ENCODE results near the gene ATP7B. TPM values are rescaled to one million over a fixed set of nuclear protein-coding genes. Genes with fewer than 3 reads are reported as not detected.

The ATP7B gene
- total and polyA plus RNA-seq, 4 donors: 0.75 to 9.8 (median 6.4) TPM

- no peak overlapping the region for H3K4me3 ChIP-seq (ENCODE audit: low read length in 2 of 2)
Measured at GRCh38 chr13:51937320-51938290, 73.6 kb downstream of the ATP7B start.

GRCh38 chr13:51935326-51936171 lies 75.7 kb downstream of the ATP7B start:
- Histone ChIP-seq H3K27me3 (ENCODE audit: control insufficient read depth in 1 of 2, insufficient read depth in 2 of 2, low read length in 1 of 2) (no peaks in the 10 kb centered on the region), H3K4me1 (ENCODE audit: control insufficient read depth in 1 of 2, insufficient read depth in 2 of 2, low read length in 2 of 2) (no peaks in the 10 kb centered on the region), H3K36me3 (ENCODE audit: control insufficient read depth in 1 of 2, insufficient read depth in 2 of 2, low read length in 1 of 2) (no peaks in the 10 kb centered on the region), H3K4me3 (ENCODE audit: low read length in 2 of 2) (no peak overlapping the region), H3K27ac (ENCODE audit: low read depth in 1 of 2, low read length in 2 of 2) (no peak overlapping the region), H3K9me3 (ENCODE audit: control insufficient read depth, low read length) (no peaks in the 10 kb centered on the region)
- intact Hi-C loops (cut with DNase I): loop anchor here in 1 of 2 donors (10.0 kb wide), 1 partner anchor 189 kb away; the partner anchor contains the start of gene NEK5
- no peak for DNase-seq
- no peak for ATAC-seq (ENCODE audit: low FRiP score)
- WGBS, 2 donors: 68 to 72% methylated on average over 14 of the region's 14 CpGs

More at GRCh38 chr13:51937320-51938290, 73.6 kb downstream of the ATP7B start:
- 86 to 88% methylated on average over 22 of the region's 22 CpGs for WGBS, 2 donors
- no peak for DNase-seq
- no peaks in the 10 kb centered on the region for H3K27me3 ChIP-seq (ENCODE audit: control insufficient read depth in 1 of 2, insufficient read depth in 2 of 2, low read length in 1 of 2)
- no peaks in the 10 kb centered on the region for H3K4me1 ChIP-seq (ENCODE audit: control insufficient read depth in 1 of 2, insufficient read depth in 2 of 2, low read length in 2 of 2)
- ATAC-seq (ENCODE audit: low FRiP score): no peak
- H3K9me3 ChIP-seq (ENCODE audit: control insufficient read depth, low read length): no peaks in the 10 kb centered on the region
- no peak overlapping the region for H3K27ac ChIP-seq (ENCODE audit: low read depth in 1 of 2, low read length in 2 of 2)
- intact Hi-C loops (cut with DNase I): loop anchor here in 1 of 2 donors (10.0 kb wide), 1 partner anchor 187 kb away; the partner anchor contains the start of gene NEK5
- H3K36me3 ChIP-seq (ENCODE audit: control insufficient read depth in 1 of 2, insufficient read depth in 2 of 2, low read length in 1 of 2): peaks cover 0 to 4% of the 10 kb centered on the region in 2 donors

- 82 to 88% methylated on average over 19 of the region's 19 CpGs for WGBS, 2 donors
- no peak for ATAC-seq (ENCODE audit: low FRiP score)
- H3K9me3 ChIP-seq (ENCODE audit: control insufficient read depth, low read length): no peaks in the 10 kb centered on the region
- intact Hi-C loops (cut with DNase I): loop anchor here in 1 of 2 donors (10.0 kb wide), 1 partner anchor 190 kb away; the partner anchor contains the start of gene NEK5
- H3K27ac ChIP-seq (ENCODE audit: low read depth in 1 of 2, low read length in 2 of 2): no peak overlapping the region
- no peaks in the 10 kb centered on the region for H3K4me1 ChIP-seq (ENCODE audit: control insufficient read depth in 1 of 2, insufficient read depth in 2 of 2, low read length in 2 of 2)
- no peak for DNase-seq
- H3K36me3 ChIP-seq (ENCODE audit: control insufficient read depth in 1 of 2, insufficient read depth in 2 of 2, low read length in 1 of 2): no peaks in the 10 kb centered on the region
- H3K27me3 ChIP-seq (ENCODE audit: control insufficient read depth in 1 of 2, insufficient read depth in 2 of 2, low read length in 1 of 2): no peaks in the 10 kb centered on the region
- no peak overlapping the region for H3K4me3 ChIP-seq (ENCODE audit: low read length in 2 of 2)
Measured at GRCh38 chr13:51934461-51935087, 76.7 kb downstream of the ATP7B start.

GRCh38 chr13:51933466-51934058 lies 77.7 kb downstream of the ATP7B start:
- no peaks in the 10 kb centered on the region for H3K4me1 ChIP-seq (ENCODE audit: control insufficient read depth in 1 of 2, insufficient read depth in 2 of 2, low read length in 2 of 2)
- WGBS, 2 donors: 81 to 86% methylated on average over 14 of the region's 14 CpGs
- intact Hi-C loops (cut with DNase I): loop anchor here in 1 of 2 donors (10.0 kb wide), 1 partner anchor 191 kb away; the partner anchor contains the start of gene NEK5
- no peak for ATAC-seq (ENCODE audit: low FRiP score)
- no peak overlapping the region for H3K4me3 ChIP-seq (ENCODE audit: low read length in 2 of 2)
- DNase-seq: no peak
- H3K27ac ChIP-seq (ENCODE audit: low read depth in 1 of 2, low read length in 2 of 2): no peak overlapping the region
- H3K27me3 ChIP-seq (ENCODE audit: control insufficient read depth in 1 of 2, insufficient read depth in 2 of 2, low read length in 1 of 2): no peaks in the 10 kb centered on the region
- no peaks in the 10 kb centered on the region for H3K9me3 ChIP-seq (ENCODE audit: control insufficient read depth, low read length)
- H3K36me3 ChIP-seq (ENCODE audit: control insufficient read depth in 1 of 2, insufficient read depth in 2 of 2, low read length in 1 of 2): no peaks in the 10 kb centered on the region

- Histone ChIP-seq H3K9me3 (ENCODE audit: control insufficient read depth, low read length) (no peaks in the 10 kb centered on the region), H3K27ac (ENCODE audit: low read depth in 1 of 2, low read length in 2 of 2) (no peak overlapping the region), H3K27me3 (ENCODE audit: control insufficient read depth in 1 of 2, insufficient read depth in 2 of 2, low read length in 1 of 2) (no peaks in the 10 kb centered on the region), H3K4me3 (ENCODE audit: low read length in 2 of 2) (no peak overlapping the region), H3K36me3 (ENCODE audit: control insufficient read depth in 1 of 2, insufficient read depth in 2 of 2, low read length in 1 of 2) (no peaks in the 10 kb centered on the region), H3K4me1 (ENCODE audit: control insufficient read depth in 1 of 2, insufficient read depth in 2 of 2, low read length in 2 of 2) (no peaks in the 10 kb centered on the region)
- intact Hi-C loops (cut with DNase I): loop anchor here in 1 of 2 donors (10.0 kb wide), 1 partner anchor 193 kb away; the partner anchor contains the start of gene NEK5
- 92 to 94% methylated on average over 9 of the region's 9 CpGs for WGBS, 2 donors
- ATAC-seq (ENCODE audit: low FRiP score) (no peak), DNase-seq (no peak)
Measured at GRCh38 chr13:51932231-51932630, 79.0 kb downstream of the ATP7B start.

GRCh38 chr13:51931606-51932005 lies 79.6 kb downstream of the ATP7B start:
- no peak for ATAC-seq (ENCODE audit: low FRiP score)
- no peaks in the 10 kb centered on the region for H3K4me1 ChIP-seq (ENCODE audit: control insufficient read depth in 1 of 2, insufficient read depth in 2 of 2, low read length in 2 of 2)
- WGBS, 2 donors: 94 to 95% methylated on average over 6 of the region's 6 CpGs
- intact Hi-C loops (cut with DNase I): loop anchor here in 1 of 2 donors (10.0 kb wide), 1 partner anchor 193 kb away; the partner anchor contains the start of gene NEK5
- H3K9me3 ChIP-seq (ENCODE audit: control insufficient read depth, low read length): no peaks in the 10 kb centered on the region
- DNase-seq: no peak
- no peak overlapping the region for H3K27ac ChIP-seq (ENCODE audit: low read depth in 1 of 2, low read length in 2 of 2)
- H3K27me3 ChIP-seq (ENCODE audit: control insufficient read depth in 1 of 2, insufficient read depth in 2 of 2, low read length in 1 of 2): no peaks in the 10 kb centered on the region
- no peaks in the 10 kb centered on the region for H3K36me3 ChIP-seq (ENCODE audit: control insufficient read depth in 1 of 2, insufficient read depth in 2 of 2, low read length in 1 of 2)
- H3K4me3 ChIP-seq (ENCODE audit: low read length in 2 of 2): no peak overlapping the region

GRCh38 chr13:51929699-51930098 lies 81.6 kb downstream of the ATP7B start:
- intact Hi-C loops (cut with DNase I): loop anchor here in 1 of 2 donors (10.0 kb wide), 1 partner anchor 195 kb away; the partner anchor contains the start of gene NEK5
- no peaks in the 10 kb centered on the region for H3K9me3 ChIP-seq (ENCODE audit: control insufficient read depth, low read length)
- DNase-seq: no peak
- H3K27ac ChIP-seq (ENCODE audit: low read depth in 1 of 2, low read length in 2 of 2): no peak overlapping the region
- H3K4me1 ChIP-seq (ENCODE audit: control insufficient read depth in 1 of 2, insufficient read depth in 2 of 2, low read length in 2 of 2): no peaks in the 10 kb centered on the region
- 90 to 91% methylated on average over 5 of the region's 5 CpGs for WGBS, 2 donors
- H3K27me3 ChIP-seq (ENCODE audit: control insufficient read depth in 1 of 2, insufficient read depth in 2 of 2, low read length in 1 of 2): no peaks in the 10 kb centered on the region
- H3K4me3 ChIP-seq (ENCODE audit: low read length in 2 of 2): no peak overlapping the region
- H3K36me3 ChIP-seq (ENCODE audit: control insufficient read depth in 1 of 2, insufficient read depth in 2 of 2, low read length in 1 of 2): no peaks in the 10 kb centered on the region
- no peak for ATAC-seq (ENCODE audit: low FRiP score)

- intact Hi-C loops (cut with DNase I): no loop called here
- 84 to 88% methylated on average over 9 of the region's 9 CpGs for WGBS, 2 donors
- no peak for ATAC-seq (ENCODE audit: low FRiP score)
Measured at GRCh38 chr13:51928231-51928630, 83.0 kb downstream of the ATP7B start.

More at GRCh38 chr13:51928231-51928630, 83.0 kb downstream of the ATP7B start:
- H3K36me3 ChIP-seq (ENCODE audit: control insufficient read depth in 1 of 2, insufficient read depth in 2 of 2, low read length in 1 of 2): no peaks in the 10 kb centered on the region
- no peaks in the 10 kb centered on the region for H3K9me3 ChIP-seq (ENCODE audit: control insufficient read depth, low read length)
- H3K27ac ChIP-seq (ENCODE audit: low read depth in 1 of 2, low read length in 2 of 2): no peak overlapping the region
- no peak overlapping the region for H3K4me3 ChIP-seq (ENCODE audit: low read length in 2 of 2)
- DNase-seq: no peak
- no peaks in the 10 kb centered on the region for H3K27me3 ChIP-seq (ENCODE audit: control insufficient read depth in 1 of 2, insufficient read depth in 2 of 2, low read length in 1 of 2)
- no peaks in the 10 kb centered on the region for H3K4me1 ChIP-seq (ENCODE audit: control insufficient read depth in 1 of 2, insufficient read depth in 2 of 2, low read length in 2 of 2)
